HEK293 (cell line): ENCODE measurements around the gene PARP8.

ENCODE experiments used
- BCL6B ChIP-seq: fragments of 450-650 bp; formaldehyde crosslinking; IDR thresholded peaks from 2 replicates; pipeline ENCODE4 v1.5.1; 2017; ENCODE audit warnings: missing biosample characterization, missing genetic modification characterization
- FEZF1 ChIP-seq: fragments of 450-650 bp; formaldehyde crosslinking; IDR thresholded peaks from 2 replicates; pipeline ENCODE4 v1.5.1; 2016; ENCODE audit warnings: missing biosample characterization, missing genetic modification characterization
- GLIS1 ChIP-seq: fragments of 450-650 bp; formaldehyde crosslinking; IDR thresholded peaks from 2 replicates; pipeline ENCODE4 v1.5.1; 2016; ENCODE audit warnings: missing biosample characterization, missing genetic modification characterization
- KLF16 ChIP-seq: fragments of 450-650 bp; formaldehyde crosslinking; IDR thresholded peaks from 2 replicates; pipeline ENCODE4 v1.5.1; 2017; ENCODE audit warnings: missing biosample characterization, missing genetic modification characterization
- KLF7 ChIP-seq: fragments of 450-650 bp; formaldehyde crosslinking; IDR thresholded peaks from 2 replicates; pipeline ENCODE4 v1.5.1; 2016; ENCODE audit warnings: missing biosample characterization, missing genetic modification characterization, borderline replicate concordance
- MYNN ChIP-seq: fragments of 450-650 bp; formaldehyde crosslinking; IDR thresholded peaks from 2 replicates; pipeline ENCODE4 v1.5.1; 2016; ENCODE audit warnings: missing biosample characterization, missing genetic modification characterization, borderline replicate concordance
- PATZ1 ChIP-seq: fragments of 450-650 bp; formaldehyde crosslinking; IDR thresholded peaks from 2 replicates; pipeline ENCODE4 v1.5.1; 2016; ENCODE audit warnings: missing biosample characterization, missing genetic modification characterization
- PRDM6 ChIP-seq: fragments of 450-650 bp; formaldehyde crosslinking; IDR thresholded peaks from 2 replicates; pipeline ENCODE4 v1.5.1; 2017; ENCODE audit warnings: missing biosample characterization, missing genetic modification characterization
- ZNF140 ChIP-seq: fragments of 450-650 bp; formaldehyde crosslinking; IDR thresholded peaks from 2 replicates; pipeline ENCODE4 v1.5.1; 2016; ENCODE audit warnings: missing biosample characterization, missing genetic modification characterization
- ZNF184 ChIP-seq: fragments of 450-650 bp; IDR thresholded peaks from 2 replicates; pipeline ENCODE4 v1.5.1; 2018; ENCODE audit warnings: missing biosample characterization, mild to moderate bottlenecking, missing genetic modification characterization
- ZNF202 ChIP-seq: fragments of 450-650 bp; formaldehyde crosslinking; IDR thresholded peaks from 2 replicates; pipeline ENCODE4 v1.5.1; 2016; ENCODE audit warnings: missing biosample characterization, missing genetic modification characterization, borderline replicate concordance
- ZNF335 ChIP-seq: fragments of 450-650 bp; formaldehyde crosslinking; conservative IDR thresholded peaks from 2 replicates; pipeline ENCODE4 v1.5.1; 2016; ENCODE audit warnings: missing biosample characterization, missing genetic modification characterization
- ZNF362 ChIP-seq: fragments of 450-650 bp; formaldehyde crosslinking; IDR thresholded peaks from 2 replicates; pipeline ENCODE4 v1.5.1; 2016; ENCODE audit warnings: missing biosample characterization, missing genetic modification characterization
- ZNF529 ChIP-seq: fragments of 450-650 bp; formaldehyde crosslinking; IDR thresholded peaks from 2 replicates; pipeline ENCODE4 v1.5.1; 2017; ENCODE audit warnings: missing genetic modification characterization, missing biosample characterization; ENCODE audit not compliant: insufficient replicate concordance
- ZNF560 ChIP-seq: fragments of 450-650 bp; formaldehyde crosslinking; IDR thresholded peaks from 2 replicates; pipeline ENCODE4 v1.5.1; 2017; ENCODE audit warnings: missing biosample characterization, missing genetic modification characterization, borderline replicate concordance
- ZNF585B ChIP-seq: fragments of 450-650 bp; formaldehyde crosslinking; IDR thresholded peaks from 2 replicates; pipeline ENCODE4 v1.5.1; 2016; ENCODE audit warnings: missing biosample characterization, missing genetic modification characterization
- ZNF692 ChIP-seq: fragments of 450-650 bp; formaldehyde crosslinking; IDR thresholded peaks from 2 replicates; pipeline ENCODE4 v1.5.1; 2016; ENCODE audit warnings: missing biosample characterization, missing genetic modification characterization
- ZNF704 ChIP-seq: fragments of 450-650 bp; formaldehyde crosslinking; IDR thresholded peaks from 2 replicates; pipeline ENCODE4 v1.5.1; 2016; ENCODE audit warnings: missing biosample characterization, missing genetic modification characterization
- TF ChIP-seq, protein P1 (sequence below): fragments of 450-650 bp; formaldehyde crosslinking; conservative IDR thresholded peaks from 2 replicates; pipeline ENCODE4 v1.5.1; 2016; ENCODE audit warnings: low read depth, missing biosample characterization, missing genetic modification characterization

Gene PARP8

DNA sequence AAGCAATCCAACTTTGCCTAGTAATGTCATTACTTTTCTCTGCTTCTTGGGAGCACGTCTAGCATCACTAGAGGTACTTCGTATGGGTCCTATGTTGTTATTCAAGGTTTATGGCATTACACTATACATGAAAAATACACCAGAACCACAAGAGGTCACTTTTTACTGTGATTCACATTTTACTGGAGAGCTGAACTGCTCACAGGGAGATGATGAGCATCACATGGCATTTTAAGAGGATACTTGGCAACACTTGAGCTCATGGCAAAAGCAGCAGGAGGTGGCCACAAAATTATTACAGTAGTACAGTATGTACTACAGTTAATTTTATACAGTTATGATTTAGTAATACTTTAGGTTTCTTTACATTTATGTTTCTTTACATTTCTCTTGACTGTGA is 223.4 kb downstream of the PARP8 start (continued):
- TF ChIP-seq PRDM6 (tag by site-specific recombination) (peak; percentile 86), KLF7 (tag by site-specific recombination) (no peak), PATZ1 (tag by site-specific recombination) (no peak), ZNF585B (tag by site-specific recombination) (no peak), GLIS1 (tag by site-specific recombination) (peak; percentile 87), BCL6B (tag by site-specific recombination) (no peak), ZNF335 (tag by site-specific recombination) (no peak), ZNF140 (tag by site-specific recombination) (peak; percentile 31; the same call in 1 of the 2 replicates), ZNF560 (tag by site-specific recombination) (no peak), ZNF704 (tag by site-specific recombination) (no peak), KLF16 (tag by site-specific recombination) (no peak), ZNF692 (tag by site-specific recombination) (no peak), MYNN (no peak), ZNF529 (tag by site-specific recombination) (no peak), ZNF362 (tag by site-specific recombination) (no peak), ZNF202 (tag by site-specific recombination) (no peak), FEZF1 (peak; percentile 51; the same call in 1 of the 2 replicates), ZNF184 (no peak)
- TF ChIP-seq, protein P1, sequence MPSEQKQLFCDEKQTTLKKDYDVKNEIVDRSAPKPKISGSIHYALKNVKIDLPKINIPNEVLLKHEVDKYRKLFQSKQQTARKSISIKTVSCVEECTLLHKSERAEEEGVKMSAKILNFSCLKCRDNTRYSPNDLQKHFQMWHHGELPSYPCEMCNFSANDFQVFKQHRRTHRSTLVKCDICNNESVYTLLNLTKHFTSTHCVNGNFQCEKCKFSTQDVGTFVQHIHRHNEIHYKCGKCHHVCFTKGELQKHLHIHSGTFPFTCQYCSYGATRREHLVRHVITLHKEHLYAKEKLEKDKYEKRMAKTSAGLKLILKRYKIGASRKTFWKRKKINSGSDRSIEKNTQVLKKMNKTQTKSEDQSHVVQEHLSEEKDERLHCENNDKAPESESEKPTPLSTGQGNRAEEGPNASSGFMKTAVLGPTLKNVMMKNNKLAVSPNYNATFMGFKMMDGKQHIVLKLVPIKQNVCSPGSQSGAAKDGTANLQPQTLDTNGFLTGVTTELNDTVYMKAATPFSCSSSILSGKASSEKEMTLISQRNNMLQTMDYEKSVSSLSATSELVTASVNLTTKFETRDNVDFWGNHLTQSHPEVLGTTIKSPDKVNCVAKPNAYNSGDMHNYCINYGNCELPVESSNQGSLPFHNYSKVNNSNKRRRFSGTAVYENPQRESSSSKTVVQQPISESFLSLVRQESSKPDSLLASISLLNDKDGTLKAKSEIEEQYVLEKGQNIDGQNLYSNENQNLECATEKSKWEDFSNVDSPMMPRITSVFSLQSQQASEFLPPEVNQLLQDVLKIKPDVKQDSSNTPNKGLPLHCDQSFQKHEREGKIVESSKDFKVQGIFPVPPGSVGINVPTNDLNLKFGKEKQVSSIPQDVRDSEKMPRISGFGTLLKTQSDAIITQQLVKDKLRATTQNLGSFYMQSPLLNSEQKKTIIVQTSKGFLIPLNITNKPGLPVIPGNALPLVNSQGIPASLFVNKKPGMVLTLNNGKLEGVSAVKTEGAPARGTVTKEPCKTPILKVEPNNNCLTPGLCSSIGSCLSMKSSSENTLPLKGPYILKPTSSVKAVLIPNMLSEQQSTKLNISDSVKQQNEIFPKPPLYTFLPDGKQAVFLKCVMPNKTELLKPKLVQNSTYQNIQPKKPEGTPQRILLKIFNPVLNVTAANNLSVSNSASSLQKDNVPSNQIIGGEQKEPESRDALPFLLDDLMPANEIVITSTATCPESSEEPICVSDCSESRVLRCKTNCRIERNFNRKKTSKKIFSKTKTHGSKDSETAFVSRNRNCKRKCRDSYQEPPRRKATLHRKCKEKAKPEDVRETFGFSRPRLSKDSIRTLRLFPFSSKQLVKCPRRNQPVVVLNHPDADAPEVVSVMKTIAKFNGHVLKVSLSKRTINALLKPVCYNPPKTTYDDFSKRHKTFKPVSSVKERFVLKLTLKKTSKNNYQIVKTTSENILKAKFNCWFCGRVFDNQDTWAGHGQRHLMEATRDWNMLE: no peak
- TF ChIP-seq, all 188 proteins: peak for 12
